GM19240 (cell line): Measurements from ENCODE around the gene DAB2.

ENCODE experiments used
- DNase-seq: peaks from one replicate; pipeline ENCODE4 v3.0.0; 2011; ENCODE audit warnings: low spot score; ENCODE audit not compliant: insufficient read length

DAB2 gene

GRCh38 chr5:39448506-39449128 is 23.8 kb upstream of the DAB2 start:
- no peak for DNase-seq

- no peak for DNase-seq
Measured at GRCh38 chr5:39447968-39448367, 23.2 kb upstream of the DAB2 start.

GRCh38 chr5:39447059-39447458 is 22.3 kb upstream of the DAB2 start:
- no peak for DNase-seq

GRCh38 chr5:39446231-39446630 is 21.5 kb upstream of the DAB2 start:
- DNase-seq: no peak

GRCh38 chr5:39443911-39444310 is 19.1 kb upstream of the DAB2 start:
- no peak for DNase-seq

GRCh38 chr5:39442991-39443390 is 18.2 kb upstream of the DAB2 start:
- DNase-seq: no peak

- DNase-seq: no peak
Measured at GRCh38 chr5:39441838-39442237, 17.1 kb upstream of the DAB2 start.

GRCh38 chr5:39440958-39441624 is 16.3 kb upstream of the DAB2 start:
- no peak for DNase-seq

GRCh38 chr5:39440192-39440957 is 15.6 kb upstream of the DAB2 start:
- no peak for DNase-seq

- no peak for DNase-seq
Measured at GRCh38 chr5:39439582-39440162, 14.9 kb upstream of the DAB2 start.

GRCh38 chr5:39437467-39437866 is 12.7 kb upstream of the DAB2 start:
- DNase-seq: no peak

- DNase-seq: no peak
Measured at GRCh38 chr5:39433848-39434247, 9.1 kb upstream of the DAB2 start.

- no peak for DNase-seq
Measured at GRCh38 chr5:39432696-39433530, 8.1 kb upstream of the DAB2 start.

- DNase-seq: no peak
Measured at GRCh38 chr5:39430461-39430860, 5.7 kb upstream of the DAB2 start.

GRCh38 chr5:39428640-39429039 is 3.9 kb upstream of the DAB2 start:
- DNase-seq: no peak

- no peak for DNase-seq
Measured at GRCh38 chr5:39427633-39428032, 2.9 kb upstream of the DAB2 start.

GRCh38 chr5:39427229-39427628 is 2.4 kb upstream of the DAB2 start:
- DNase-seq: no peak

- no peak for DNase-seq
Measured at GRCh38 chr5:39426746-39427105, 1.9 kb upstream of the DAB2 start.

GRCh38 chr5:39426051-39426745 is 1.4 kb upstream of the DAB2 start:
- DNase-seq: no peak

- no peak for DNase-seq
Measured at GRCh38 chr5:39423331-39423751, 1.4 kb downstream of the DAB2 start.
